Upper lobe of right lung (tissue), 1 donor: ENCODE measurements around the gene SMOC1. TPM values are rescaled to one million over a fixed set of nuclear protein-coding genes. Genes with fewer than 3 reads are reported as not detected.

Source experiments
- ATAC-seq: fragments of 200-7000 bp; cut with Tn5 transposase; one replicate; pipeline ENCODE4 v1.9.1; 2020; ENCODE audit warnings: mild to moderate bottlenecking, moderate library complexity
- DNase-seq: peaks from one replicate; pipeline ENCODE4 v3.0.0-alpha.2; 2020
- H3K27ac ChIP-seq: fragments of 200-600 bp; one replicate; pipeline ENCODE4 v1.8.0; 2022
- H3K27me3 ChIP-seq: fragments of 200-600 bp; one replicate; pipeline ENCODE4 v1.8.0; 2022; ENCODE audit warnings: mild to moderate bottlenecking
- H3K36me3 ChIP-seq: fragments of 200-600 bp; one replicate; pipeline ENCODE4 v1.8.0; 2022
- H3K4me1 ChIP-seq: fragments of 200-600 bp; one replicate; pipeline ENCODE4 v1.8.0; 2022
- H3K4me3 ChIP-seq: fragments of 200-600 bp; one replicate; pipeline ENCODE4 v1.8.0; 2022; ENCODE audit warnings: mild to moderate bottlenecking
- H3K9me3 ChIP-seq: fragments of 200-600 bp; one replicate; pipeline ENCODE4 v1.8.0; 2022
- CTCF ChIP-seq: fragments of 200-600 bp; IDR thresholded peaks from one replicate; pipeline ENCODE4 v1.8.0; 2022; ENCODE audit warnings: antibody characterized with exemption
- intact Hi-C: fragments of 100-400 bp; cut with DNase I; formaldehyde crosslinking; loops from one replicate; pipeline ENCODE4 v1.11.0; 2022
- total RNA-seq: library from RNA; stranded (reverse); fragmentation: NEBNext Ultra II Directional; extraction: Animal tissue kit (Norgen Biotek cat#: 25700); gene quantifications from one replicate; pipeline ENCODE4 v1.2.1, GENCODE V29; 2021
- donor health status: DM: no; HTN: yes; CAD: no; lungs with severe emphysema.

SMOC1 gene
- total RNA-seq, 1 donor from 2014 or later: 1.1 TPM

GRCh38 chr14:69924201-69924600 lies 45.0 kb downstream of the SMOC1 start:
- no peaks in the 10 kb centered on the region for H3K27me3 ChIP-seq
- H3K9me3 ChIP-seq: no peaks in the 10 kb centered on the region
- no peaks in the 10 kb centered on the region for H3K36me3 ChIP-seq
- no peaks in the 10 kb centered on the region for H3K4me1 ChIP-seq
- ATAC-seq: no peak
- intact Hi-C loops: no loop called here
- no peak for TF ChIP-seq CTCF
- no peak overlapping the region for H3K4me3 ChIP-seq
- no peak overlapping the region for H3K27ac ChIP-seq
- no peak for DNase-seq

DNA sequence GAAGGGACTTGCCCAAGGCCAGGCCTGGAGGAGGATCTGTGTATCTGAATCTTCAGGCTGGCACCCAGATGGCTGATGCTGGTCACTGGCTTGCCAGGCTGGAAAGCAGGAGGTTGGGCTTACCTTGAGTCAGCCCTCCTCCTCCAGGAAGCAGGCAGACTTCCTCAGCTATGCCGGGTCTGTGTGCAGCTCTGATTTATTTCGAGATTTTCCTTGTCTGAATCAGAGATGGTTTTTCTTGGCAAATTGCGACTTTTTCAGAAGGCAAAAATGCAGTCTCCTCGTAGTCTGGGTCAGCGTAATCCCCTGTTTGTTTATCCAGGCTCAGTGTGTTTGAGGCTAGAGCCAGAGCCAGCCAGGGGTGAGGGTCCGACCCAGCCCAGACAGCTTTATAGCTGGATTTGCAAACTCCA lies 48.9 kb downstream of the SMOC1 start:
- ATAC-seq: no peak
- TF ChIP-seq CTCF: no peak
- no peak overlapping the region for H3K4me3 ChIP-seq
- H3K9me3 ChIP-seq: no peaks in the 10 kb centered on the region
- no peaks in the 10 kb centered on the region for H3K36me3 ChIP-seq
- H3K27ac ChIP-seq: no peak overlapping the region
- no peaks in the 10 kb centered on the region for H3K27me3 ChIP-seq
- no peak for DNase-seq
- H3K4me1 ChIP-seq: no peaks in the 10 kb centered on the region
- intact Hi-C loops: no loop called here

DNA sequence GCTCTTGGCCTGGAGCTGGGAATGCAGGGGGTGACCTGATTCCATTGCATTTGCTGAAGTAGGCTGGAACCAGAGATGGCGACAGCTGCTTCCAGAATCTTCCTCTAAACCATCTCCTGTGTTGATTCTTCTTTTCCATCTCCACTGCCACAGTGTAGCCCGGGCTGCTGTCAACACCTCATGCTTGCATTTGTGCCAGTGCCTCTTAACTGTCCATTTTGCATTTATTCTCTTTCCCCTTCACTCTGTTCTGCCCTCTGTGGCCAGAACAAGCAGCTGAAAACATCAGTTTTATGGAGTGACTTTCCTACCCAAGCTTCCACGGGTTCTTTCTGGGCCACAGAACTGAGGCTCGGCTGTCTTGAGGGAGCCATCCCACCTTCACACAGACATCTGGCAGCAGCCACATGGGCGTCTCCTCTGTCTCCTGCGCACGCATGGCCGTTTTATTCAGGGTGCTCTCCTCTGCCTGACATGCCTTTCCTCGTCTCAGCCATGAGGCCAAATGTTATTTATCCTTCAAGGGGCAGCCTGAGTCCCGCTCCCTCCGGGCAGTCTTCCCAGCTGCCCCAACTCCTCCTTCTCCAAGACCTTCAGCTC lies 51.7 kb downstream of the SMOC1 start:
- Histone ChIP-seq H3K4me1 (no peaks in the 10 kb centered on the region), H3K9me3 (no peaks in the 10 kb centered on the region), H3K36me3 (no peaks in the 10 kb centered on the region), H3K27me3 (peaks cover 11% of the 10 kb centered on the region), H3K4me3 (no peak overlapping the region), H3K27ac (no peak overlapping the region)
- no peak for TF ChIP-seq CTCF
- ATAC-seq: no peak
- no peak for DNase-seq
- intact Hi-C loops: no loop called here

DNA sequence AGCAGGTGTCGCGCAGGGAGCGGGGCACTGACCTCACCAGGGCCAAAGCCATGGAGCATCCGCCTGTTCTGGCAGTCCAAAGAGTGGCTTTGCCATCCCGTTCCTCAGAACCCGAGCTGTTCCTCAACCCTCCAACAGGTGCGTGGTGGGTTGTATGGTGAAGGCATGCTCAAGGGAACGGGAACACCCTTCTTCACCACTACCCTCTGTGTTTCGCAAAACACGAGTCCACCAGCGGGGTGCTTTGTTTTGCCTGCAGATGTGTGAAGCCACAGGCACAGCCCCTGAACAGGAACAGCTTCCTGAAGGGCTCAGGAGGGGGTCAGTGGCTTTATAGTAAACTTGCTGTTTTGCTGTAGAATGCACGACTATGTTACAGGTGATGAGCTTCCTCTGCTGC lies 52.7 kb downstream of the SMOC1 start:
- no peak overlapping the region for H3K4me3 ChIP-seq
- peaks cover 11% of the 10 kb centered on the region for H3K27me3 ChIP-seq
- no peak overlapping the region for H3K27ac ChIP-seq
- H3K36me3 ChIP-seq: no peaks in the 10 kb centered on the region
- H3K4me1 ChIP-seq: no peaks in the 10 kb centered on the region
- intact Hi-C loops: no loop called here
- no peaks in the 10 kb centered on the region for H3K9me3 ChIP-seq
- TF ChIP-seq CTCF: no peak
- ATAC-seq (no peak), DNase-seq (no peak)

- H3K4me3 ChIP-seq: no peak overlapping the region
- intact Hi-C loops: no loop called here
- H3K9me3 ChIP-seq: no peaks in the 10 kb centered on the region
- no peak overlapping the region for H3K27ac ChIP-seq
- TF ChIP-seq CTCF: no peak
- no peak for DNase-seq
- no peaks in the 10 kb centered on the region for H3K36me3 ChIP-seq
- H3K27me3 ChIP-seq: peaks cover 11% of the 10 kb centered on the region
- ATAC-seq: no peak
- H3K4me1 ChIP-seq: no peaks in the 10 kb centered on the region
Measured at GRCh38 chr14:69932391-69932790, 53.2 kb downstream of the SMOC1 start.
